Panc1 (cell line): ENCODE data around the gene USH1G. TPM values are rescaled to one million over a fixed set of nuclear protein-coding genes. Genes with fewer than 3 reads are reported as not detected.

Source experiments
- ATAC-seq: fragments of 200-7000 bp; cut with Tn5 transposase; 2 replicates; pipeline ENCODE4 v1.9.1; 2020; ENCODE audit warnings: mild to moderate bottlenecking, moderate library complexity
- BruUV-seq: library from RNA; stranded (reverse); fragments of 400-500 nt; replicated peaks from 2 replicates; lab custom pipeline; 2021; lab: Mats Ljungman, UMichigan
- CTCF ChIA-PET: fragments of 300-600 bp; sonication (Branson Sonifier 250); formaldehyde crosslinking; loops from one replicate; lab custom pipeline; 2022; ENCODE audit warnings: antibody characterized with exemption; lab: Charles Lee
- POLR2A ChIA-PET: fragments of 300-600 bp; sonication (Branson Sonifier 250); formaldehyde crosslinking; loops from one replicate; lab custom pipeline; 2022; ENCODE audit warnings: antibody characterized with exemption; lab: Charles Lee
- DNase-seq: peaks from one replicate; pipeline ENCODE4 v3.0.0-alpha.2; 2010; ENCODE audit warnings: low read depth, low spot score
- H3K27ac ChIP-seq: 2 replicates; pipeline ENCODE4 v1.5.1; 2011; ENCODE audit warnings: mild to moderate bottlenecking, low read length, inconsistent platforms
- H3K27me3 ChIP-seq: fragments of 200-500 bp; sonication (Bioruptor generic); 2 replicates; pipeline ENCODE4 v1.6.0; 2014; ENCODE audit warnings: low read length, inconsistent platforms; ENCODE audit not compliant: control insufficient read depth, insufficient read depth
- H3K36me3 ChIP-seq: fragments of 200-500 bp; sonication (Bioruptor generic); 2 replicates; pipeline ENCODE4 v1.5.1; 2014; ENCODE audit warnings: inconsistent platforms, mild to moderate bottlenecking, low read length, moderate library complexity; ENCODE audit not compliant: control insufficient read depth, insufficient read depth
- H3K4me1 ChIP-seq: 2 replicates; pipeline ENCODE4 v1.5.1; 2011; ENCODE audit warnings: inconsistent platforms, mild to moderate bottlenecking, low read length, moderate library complexity; ENCODE audit not compliant: control insufficient read depth, insufficient read depth
- H3K4me3 ChIP-seq, 2 experiments: 2 replicates each; pipeline ENCODE4 v1.5.1; 2011 to 2012; ENCODE audit warnings: low read depth in 2 of 2, low read length in 2 of 2, mild to moderate bottlenecking in 2 of 2, inconsistent platforms in 1 of 2, moderate library complexity in 1 of 2
- H3K9me3 ChIP-seq: fragments of 200-500 bp; sonication (Bioruptor generic); 2 replicates; pipeline ENCODE4 v1.5.1; 2014; ENCODE audit warnings: low read depth, mild to moderate bottlenecking, inconsistent platforms, low read length, moderate library complexity; ENCODE audit not compliant: control insufficient read depth, insufficient read depth
- POLR2AphosphoS5 ChIP-seq: IDR thresholded peaks from 2 replicates; pipeline ENCODE4 v1.6.1; 2012; ENCODE audit warnings: mild to moderate bottlenecking, low read depth, low read length, moderate library complexity
- SIN3A ChIP-seq: IDR thresholded peaks from 2 replicates; pipeline ENCODE4 v1.6.1; 2012; ENCODE audit warnings: low read depth, mild to moderate bottlenecking, low read length, moderate library complexity, borderline replicate concordance; ENCODE audit not compliant: insufficient read depth
- TCF7L2 ChIP-seq: IDR thresholded peaks from 2 replicates; pipeline ENCODE4 v1.6.1; 2011; ENCODE audit warnings: mild to moderate bottlenecking, low read depth, low read length, inconsistent platforms
- in situ Hi-C: cut with HindIII; loops from 2 replicates; pipeline ENCODE4 v1.10.0; 2016; ENCODE audit warnings: low sequenced_read_pairs, low pct_unique_long_range_greater_than_20kb
- intact Hi-C: fragments of 100-400 bp; cut with micrococcal nuclease; formaldehyde crosslinking; loops from one replicate; pipeline ENCODE4 v1.10.0; 2022; ENCODE audit not compliant: unreplicated experiment
- total RNA-seq: library from RNA; stranded (reverse); gene quantifications from one replicate; pipeline ENCODE4 v1.2.1, GENCODE V29; 2021; ENCODE audit not compliant: unreplicated experiment
- TF ChIP-seq, protein P1 (sequence below): fragments of 450-650 bp; IDR thresholded peaks from 2 replicates; pipeline ENCODE4 v1.5.1; 2017; ENCODE audit warnings: mild to moderate bottlenecking
- TF ChIP-seq, protein P2 (sequence below), 2 experiments: IDR thresholded peaks; 2 replicates each; pipeline ENCODE4 v1.6.1; 2011 to 2012; ENCODE audit warnings: low read depth in 2 of 2, control low read depth in 1 of 2, low read length in 1 of 2, mild to moderate bottlenecking in 1 of 2, moderate library complexity in 1 of 2; ENCODE audit not compliant: insufficient read depth in 1 of 2

The USH1G gene
- total RNA-seq, 1 experiment from 2014 or later: not detected

DNA sequence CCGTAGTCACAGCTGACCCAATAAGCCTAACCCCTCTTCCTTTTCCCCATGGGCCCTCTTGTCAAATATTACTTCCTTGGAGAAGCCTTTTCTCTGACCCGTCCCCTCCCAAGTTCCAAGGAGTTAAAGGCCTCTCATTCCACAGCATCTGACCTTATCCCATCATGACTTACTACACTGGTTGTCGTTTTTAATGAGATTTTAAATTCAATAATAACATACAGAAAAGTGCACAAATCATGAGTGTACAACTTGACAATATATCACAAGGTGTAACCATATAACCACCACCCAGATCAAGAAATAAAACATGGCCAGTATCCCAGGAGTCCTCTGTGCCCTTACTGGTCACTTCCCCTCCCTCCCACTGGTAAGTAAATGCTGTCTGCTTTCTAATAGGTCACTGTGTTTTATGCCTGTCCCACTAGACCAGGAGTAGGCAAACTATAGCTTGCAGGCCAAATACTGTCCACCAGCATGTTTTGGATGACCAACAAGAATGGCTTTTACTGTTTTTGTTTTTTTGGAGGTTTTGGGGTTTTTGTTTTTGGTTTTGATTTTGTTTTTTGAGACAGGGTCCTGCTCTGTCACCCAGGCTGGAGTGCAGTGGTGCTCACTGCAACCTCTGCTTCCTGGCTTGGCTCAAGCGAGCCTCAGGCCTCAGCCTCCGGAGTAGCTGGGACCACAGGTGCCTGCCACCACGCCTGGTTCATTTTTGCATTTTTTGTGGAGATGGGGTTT is 49.0 kb downstream of the USH1G start:
- DNase-seq (no peak), ATAC-seq (no peak)
- peaks cover 9% of the 10 kb centered on the region; the same call in 1 of the 2 replicates for H3K36me3 ChIP-seq
- peak overlapping the region; percentile 97 for H3K27ac ChIP-seq
- no TSS peak for BruUV-seq
- intact Hi-C loops (no loop called here), in situ Hi-C loops (no loop called here)
- H3K4me3 ChIP-seq: peak overlapping the region; percentile 80 to 86
- peaks cover 9% of the 10 kb centered on the region for H3K4me1 ChIP-seq
- TF ChIP-seq POLR2AphosphoS5 (no peak), SIN3A (no peak), TCF7L2 (no peak)
- TF ChIP-seq, protein P1, sequence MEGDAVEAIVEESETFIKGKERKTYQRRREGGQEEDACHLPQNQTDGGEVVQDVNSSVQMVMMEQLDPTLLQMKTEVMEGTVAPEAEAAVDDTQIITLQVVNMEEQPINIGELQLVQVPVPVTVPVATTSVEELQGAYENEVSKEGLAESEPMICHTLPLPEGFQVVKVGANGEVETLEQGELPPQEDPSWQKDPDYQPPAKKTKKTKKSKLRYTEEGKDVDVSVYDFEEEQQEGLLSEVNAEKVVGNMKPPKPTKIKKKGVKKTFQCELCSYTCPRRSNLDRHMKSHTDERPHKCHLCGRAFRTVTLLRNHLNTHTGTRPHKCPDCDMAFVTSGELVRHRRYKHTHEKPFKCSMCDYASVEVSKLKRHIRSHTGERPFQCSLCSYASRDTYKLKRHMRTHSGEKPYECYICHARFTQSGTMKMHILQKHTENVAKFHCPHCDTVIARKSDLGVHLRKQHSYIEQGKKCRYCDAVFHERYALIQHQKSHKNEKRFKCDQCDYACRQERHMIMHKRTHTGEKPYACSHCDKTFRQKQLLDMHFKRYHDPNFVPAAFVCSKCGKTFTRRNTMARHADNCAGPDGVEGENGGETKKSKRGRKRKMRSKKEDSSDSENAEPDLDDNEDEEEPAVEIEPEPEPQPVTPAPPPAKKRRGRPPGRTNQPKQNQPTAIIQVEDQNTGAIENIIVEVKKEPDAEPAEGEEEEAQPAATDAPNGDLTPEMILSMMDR: no peak
- TF ChIP-seq, protein P2, sequence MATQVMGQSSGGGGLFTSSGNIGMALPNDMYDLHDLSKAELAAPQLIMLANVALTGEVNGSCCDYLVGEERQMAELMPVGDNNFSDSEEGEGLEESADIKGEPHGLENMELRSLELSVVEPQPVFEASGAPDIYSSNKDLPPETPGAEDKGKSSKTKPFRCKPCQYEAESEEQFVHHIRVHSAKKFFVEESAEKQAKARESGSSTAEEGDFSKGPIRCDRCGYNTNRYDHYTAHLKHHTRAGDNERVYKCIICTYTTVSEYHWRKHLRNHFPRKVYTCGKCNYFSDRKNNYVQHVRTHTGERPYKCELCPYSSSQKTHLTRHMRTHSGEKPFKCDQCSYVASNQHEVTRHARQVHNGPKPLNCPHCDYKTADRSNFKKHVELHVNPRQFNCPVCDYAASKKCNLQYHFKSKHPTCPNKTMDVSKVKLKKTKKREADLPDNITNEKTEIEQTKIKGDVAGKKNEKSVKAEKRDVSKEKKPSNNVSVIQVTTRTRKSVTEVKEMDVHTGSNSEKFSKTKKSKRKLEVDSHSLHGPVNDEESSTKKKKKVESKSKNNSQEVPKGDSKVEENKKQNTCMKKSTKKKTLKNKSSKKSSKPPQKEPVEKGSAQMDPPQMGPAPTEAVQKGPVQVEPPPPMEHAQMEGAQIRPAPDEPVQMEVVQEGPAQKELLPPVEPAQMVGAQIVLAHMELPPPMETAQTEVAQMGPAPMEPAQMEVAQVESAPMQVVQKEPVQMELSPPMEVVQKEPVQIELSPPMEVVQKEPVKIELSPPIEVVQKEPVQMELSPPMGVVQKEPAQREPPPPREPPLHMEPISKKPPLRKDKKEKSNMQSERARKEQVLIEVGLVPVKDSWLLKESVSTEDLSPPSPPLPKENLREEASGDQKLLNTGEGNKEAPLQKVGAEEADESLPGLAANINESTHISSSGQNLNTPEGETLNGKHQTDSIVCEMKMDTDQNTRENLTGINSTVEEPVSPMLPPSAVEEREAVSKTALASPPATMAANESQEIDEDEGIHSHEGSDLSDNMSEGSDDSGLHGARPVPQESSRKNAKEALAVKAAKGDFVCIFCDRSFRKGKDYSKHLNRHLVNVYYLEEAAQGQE (IDR thresholded peaks at IDR 0.05; ENCODE audit: insufficient read depth in 1 of 2, low read depth in 2 of 2, low read length in 1 of 2): no peak
- no peaks in the 10 kb centered on the region for H3K27me3 ChIP-seq
- ChIA-PET POLR2A (interaction anchor here (0.7 to 1.0 kb wide), 2 partner anchors 103 to 305 kb away, joined by 3 to 4 read pairs; no protein-coding TSS in a partner anchor), CTCF (interaction anchor here (0.6 to 1.9 kb wide), 4 partner anchors 31 to 138 kb away, joined by 3 to 11 read pairs (median 6); no protein-coding TSS in a partner anchor)
- no peaks in the 10 kb centered on the region for H3K9me3 ChIP-seq

DNA sequence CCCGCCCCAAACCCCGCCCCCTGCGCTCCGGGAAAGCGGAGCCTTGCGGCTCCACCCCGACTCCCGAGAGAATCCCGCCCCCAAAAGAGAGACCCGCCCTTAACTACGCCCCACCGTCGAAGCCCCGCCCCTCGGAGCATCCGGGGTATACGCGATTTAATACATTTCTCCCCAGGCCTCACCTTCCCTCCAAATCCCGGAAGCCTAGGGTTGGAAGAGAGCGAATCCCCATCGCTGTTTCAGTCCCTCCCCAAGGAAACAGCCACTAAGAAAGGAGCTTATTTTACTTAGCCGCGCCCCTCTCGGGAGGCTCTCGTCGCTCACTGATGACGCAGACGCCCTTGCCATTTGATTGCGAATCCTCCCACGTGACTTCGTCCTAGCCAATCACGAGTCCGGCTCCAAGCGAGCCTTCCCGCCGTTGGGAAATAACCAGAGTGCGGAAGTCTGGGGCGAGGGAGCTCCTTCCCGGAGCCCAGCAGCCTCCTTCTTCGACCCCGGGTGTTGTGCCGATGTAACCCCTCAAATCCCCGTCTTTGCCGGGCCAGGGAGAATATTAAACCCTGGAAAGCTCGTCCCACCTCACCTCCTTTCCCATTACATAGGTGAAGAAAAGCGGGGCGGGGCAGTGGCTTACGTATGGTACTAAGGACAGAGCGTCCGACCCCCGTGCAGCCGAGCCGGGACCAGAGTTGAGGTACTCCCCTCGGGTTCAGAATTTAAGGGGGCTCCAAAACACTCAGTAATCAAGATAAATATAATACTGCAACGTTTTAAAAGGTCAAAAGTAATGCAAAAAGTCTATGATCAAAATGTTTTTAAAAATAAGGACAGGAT is 49.8 kb downstream of the USH1G start:
- Histone ChIP-seq H3K27ac (peak overlapping the region; percentile 97), H3K4me1 (peaks cover 9% of the 10 kb centered on the region), H3K4me3 (peak overlapping the region; percentile 83 to 86), H3K36me3 (peaks cover 9% of the 10 kb centered on the region; the same call in 1 of the 2 replicates), H3K27me3 (no peaks in the 10 kb centered on the region), H3K9me3 (no peaks in the 10 kb centered on the region)
- ChIA-PET CTCF (interaction anchor here (0.5 to 1.9 kb wide), 12 partner anchors 8 to 1569 kb away, joined by 3 to 19 read pairs (median 5); partner anchors contain the start of genes OTOP2 and USH1G), POLR2A (interaction anchor here (0.5 to 1.2 kb wide), 10 partner anchors 11 to 447 kb away, joined by 3 to 13 read pairs (median 4); partner anchors contain the start of gene HID1)
- intact Hi-C loops (no loop called here), in situ Hi-C loops (no loop called here)
- ATAC-seq (peak; percentile 97), DNase-seq (peak; percentile 98)
- TF ChIP-seq TCF7L2: no peak
- TF ChIP-seq, protein P2 (IDR thresholded peaks at IDR 0.05; ENCODE audit: insufficient read depth in 1 of 2, low read depth in 2 of 2, low read length in 1 of 2): 0 out of 4 replicates have a peak, but pooled peaks of 1 of the 2 experiments have one; percentile 47
- TF ChIP-seq, protein P1: no peak
- peak; percentile 94; the same call in 1 of the 2 replicates for TF ChIP-seq SIN3A
- peak; percentile 99 for TF ChIP-seq POLR2AphosphoS5
- BruUV-seq: TSS peak; percentile 99
